DND-41 (cell line): ENCODE data around the gene WDR59.

Experiments
- CTCF ChIP-seq: IDR thresholded peaks from 2 replicates; pipeline ENCODE4 v1.5.1; 2012; ENCODE audit warnings: borderline replicate concordance, low read length, moderate library complexity, mild to moderate bottlenecking; ENCODE audit not compliant: poor library complexity, severe bottlenecking; ENCODE audit errors: extremely low read depth
- EZH2 ChIP-seq: IDR thresholded peaks from 3 replicates; pipeline ENCODE4 v1.6.1; 2012; ENCODE audit warnings: borderline replicate concordance, low read depth, mild to moderate bottlenecking, moderate library complexity, low read length, inconsistent platforms; ENCODE audit not compliant: severe bottlenecking

DNA sequence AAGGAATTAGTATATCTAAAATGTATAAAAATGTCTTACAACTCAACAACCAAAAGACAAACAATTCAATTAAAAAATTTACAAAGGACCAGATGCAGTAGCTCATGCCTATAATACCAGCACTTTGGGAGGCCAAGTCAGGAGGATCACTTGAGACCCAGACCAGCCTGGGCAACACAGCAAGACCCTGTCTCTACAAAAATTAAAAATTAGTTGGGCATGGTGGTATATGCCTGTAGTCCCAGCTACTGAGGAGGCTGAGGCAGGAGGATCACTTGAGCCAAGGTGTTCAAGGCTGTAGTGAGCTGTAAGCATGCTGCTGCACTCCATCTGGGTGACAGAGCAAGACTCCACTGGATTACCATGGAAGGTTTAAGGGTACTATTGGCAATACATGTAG, 47.7 kb upstream of the WDR59 start:
- no peak for TF ChIP-seq CTCF
- TF ChIP-seq EZH2 = no peak
